ENCODE data around the gene PRDM16.

The PRDM16 gene

GRCh38 chr1:3068564-3069431 is at the start of gene PRDM16:
TSS of gene PRDM16 (plus strand) at chr1:3069203. CDS start at chr1:3069260, 57 bp downstream.
- DNase-seq (ENCODE audit: low read depth in 2 of 3, low spot score in 2 of 3): no peak

- no peak for DNase-seq (ENCODE audit: low read depth in 2 of 3, low spot score in 2 of 3)
These were observed 49.4 kb upstream of the PRDM16 start for GRCh38 chr1:3019516-3020051.

DNA sequence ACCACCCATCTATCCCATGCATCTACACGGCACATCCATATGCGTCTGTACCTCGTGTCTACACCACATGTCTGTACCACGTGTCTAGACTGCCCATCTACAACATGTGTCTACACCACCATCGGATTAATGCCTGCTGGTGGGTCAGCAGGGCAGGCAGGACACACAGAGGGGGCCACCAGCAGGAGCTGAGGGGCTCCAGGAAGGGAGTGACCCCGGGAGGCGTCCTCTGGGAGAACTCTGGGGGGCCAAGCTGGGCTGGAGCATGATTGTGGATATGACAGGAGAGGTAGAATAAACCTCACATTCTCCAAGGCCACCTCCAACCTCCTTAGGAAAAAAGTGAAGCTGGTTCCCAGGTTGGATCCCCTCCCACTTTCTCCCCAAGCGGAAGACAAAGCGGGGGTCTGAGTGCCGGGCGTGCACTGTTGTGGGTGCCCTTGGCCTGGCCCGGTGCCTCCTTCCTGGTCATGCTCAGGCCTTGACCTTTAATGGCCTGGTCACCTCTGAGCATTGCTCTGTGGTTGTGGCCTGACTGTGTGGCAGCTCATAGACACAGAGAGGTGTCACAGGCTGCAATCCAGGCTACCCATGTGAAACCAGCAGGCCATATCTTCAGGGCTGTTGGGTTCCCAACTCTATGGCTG is 48.6 kb upstream of the PRDM16 start:
- no peak for DNase-seq (ENCODE audit: low read depth in 2 of 3, low spot score in 2 of 3)

GRCh38 chr1:3021233-3021671 is 47.8 kb upstream of the PRDM16 start, which contains the start of gene ACTRT2:
TSS of gene ACTRT2 (plus strand) at chr1:3021467. CDS start at chr1:3021687, 220 bp downstream.
- no peak for DNase-seq (ENCODE audit: low read depth in 2 of 3, low spot score in 2 of 3)

DNA sequence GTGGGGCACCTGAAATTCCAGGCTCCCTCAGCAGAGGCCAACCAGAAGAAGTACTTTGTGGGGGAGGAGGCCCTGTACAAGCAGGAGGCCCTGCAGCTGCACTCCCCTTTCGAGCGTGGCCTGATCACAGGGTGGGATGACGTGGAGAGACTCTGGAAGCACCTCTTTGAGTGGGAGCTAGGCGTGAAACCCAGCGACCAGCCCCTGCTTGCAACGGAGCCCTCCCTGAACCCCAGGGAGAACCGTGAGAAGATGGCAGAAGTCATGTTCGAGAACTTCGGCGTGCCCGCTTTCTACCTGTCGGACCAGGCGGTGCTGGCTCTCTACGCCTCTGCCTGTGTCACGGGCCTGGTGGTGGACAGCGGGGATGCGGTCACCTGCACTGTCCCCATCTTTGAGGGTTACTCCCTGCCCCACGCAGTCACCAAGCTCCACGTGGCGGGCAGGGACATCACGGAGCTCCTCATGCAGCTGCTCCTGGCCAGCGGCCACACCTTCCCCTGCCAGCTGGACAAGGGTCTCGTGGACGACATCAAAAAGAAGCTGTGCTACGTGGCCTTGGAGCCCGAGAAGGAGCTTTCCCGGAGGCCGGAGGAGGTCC is 47.1 kb upstream of the PRDM16 start:
- DNase-seq (ENCODE audit: low read depth in 2 of 3, low spot score in 2 of 3): no peak

DNA sequence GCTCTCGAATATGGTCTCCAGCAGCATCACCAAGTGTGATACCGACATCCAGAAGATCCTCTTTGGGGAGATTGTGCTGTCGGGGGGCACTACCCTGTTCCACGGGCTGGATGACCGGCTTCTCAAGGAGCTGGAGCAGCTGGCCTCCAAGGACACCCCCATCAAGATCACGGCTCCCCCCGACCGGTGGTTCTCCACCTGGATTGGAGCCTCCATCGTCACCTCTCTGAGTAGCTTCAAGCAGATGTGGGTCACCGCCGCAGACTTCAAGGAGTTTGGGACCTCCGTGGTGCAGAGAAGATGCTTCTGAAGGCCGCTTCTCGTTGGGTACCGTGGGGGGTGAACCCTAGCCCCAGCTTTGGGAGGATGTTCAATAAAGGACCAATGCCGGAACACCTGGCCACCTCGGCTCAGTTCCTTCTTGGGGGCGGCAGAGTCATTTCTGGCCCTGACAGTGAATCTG is 46.5 kb upstream of the PRDM16 start:
- no peak for DNase-seq (ENCODE audit: low read depth in 2 of 3, low spot score in 2 of 3)

DNA sequence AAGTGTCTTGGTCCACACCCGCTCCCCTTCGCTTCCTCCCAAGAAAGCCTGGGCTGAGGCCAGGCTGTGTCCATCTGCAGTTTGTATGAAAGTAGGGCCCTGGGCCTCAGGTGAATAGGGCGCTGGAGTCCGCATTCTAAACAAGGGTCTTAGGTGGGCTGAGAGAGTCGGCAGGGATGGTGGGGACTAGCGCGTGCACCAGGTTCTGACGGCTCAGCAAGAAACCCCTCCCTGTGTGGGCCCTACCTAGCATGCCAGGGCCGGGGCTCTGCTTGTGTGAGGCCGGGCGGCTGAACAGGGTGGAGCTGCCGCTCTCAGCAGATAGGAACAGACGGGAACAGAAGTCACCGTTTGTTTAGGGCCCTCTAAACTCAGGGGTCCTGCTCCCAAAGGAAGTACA is 46.0 kb upstream of the PRDM16 start:
- no peak for DNase-seq (ENCODE audit: low read depth in 2 of 3, low spot score in 2 of 3)

DNA sequence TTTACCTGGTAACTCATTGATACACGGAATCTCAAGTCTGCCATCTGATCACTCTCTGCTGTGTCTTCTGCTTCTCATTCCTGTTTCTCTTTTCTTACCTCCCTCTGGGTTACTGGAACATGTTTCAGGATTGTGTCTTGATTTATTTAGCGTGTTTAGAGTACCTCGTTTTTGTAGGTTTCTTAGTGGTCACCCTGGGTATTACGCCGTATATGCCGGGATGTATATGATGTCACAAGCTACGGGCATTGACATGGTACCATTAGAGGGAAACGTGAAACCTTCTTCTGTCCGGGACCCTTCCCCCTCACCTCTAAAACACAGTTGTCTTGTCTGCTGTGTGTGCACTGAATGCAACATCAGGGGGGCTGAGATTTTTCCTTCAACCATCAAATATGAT is 45.0 kb upstream of the PRDM16 start:
- DNase-seq (ENCODE audit: low read depth in 2 of 3, low spot score in 2 of 3): no peak

- no peak for DNase-seq (ENCODE audit: low read depth in 2 of 3, low spot score in 2 of 3)
These were observed 44.4 kb upstream of the PRDM16 start for GRCh38 chr1:3024588-3024987.

GRCh38 chr1:3026124-3026523 is 42.9 kb upstream of the PRDM16 start:
- DNase-seq (ENCODE audit: low read depth in 2 of 3, low spot score in 2 of 3): no peak

DNA sequence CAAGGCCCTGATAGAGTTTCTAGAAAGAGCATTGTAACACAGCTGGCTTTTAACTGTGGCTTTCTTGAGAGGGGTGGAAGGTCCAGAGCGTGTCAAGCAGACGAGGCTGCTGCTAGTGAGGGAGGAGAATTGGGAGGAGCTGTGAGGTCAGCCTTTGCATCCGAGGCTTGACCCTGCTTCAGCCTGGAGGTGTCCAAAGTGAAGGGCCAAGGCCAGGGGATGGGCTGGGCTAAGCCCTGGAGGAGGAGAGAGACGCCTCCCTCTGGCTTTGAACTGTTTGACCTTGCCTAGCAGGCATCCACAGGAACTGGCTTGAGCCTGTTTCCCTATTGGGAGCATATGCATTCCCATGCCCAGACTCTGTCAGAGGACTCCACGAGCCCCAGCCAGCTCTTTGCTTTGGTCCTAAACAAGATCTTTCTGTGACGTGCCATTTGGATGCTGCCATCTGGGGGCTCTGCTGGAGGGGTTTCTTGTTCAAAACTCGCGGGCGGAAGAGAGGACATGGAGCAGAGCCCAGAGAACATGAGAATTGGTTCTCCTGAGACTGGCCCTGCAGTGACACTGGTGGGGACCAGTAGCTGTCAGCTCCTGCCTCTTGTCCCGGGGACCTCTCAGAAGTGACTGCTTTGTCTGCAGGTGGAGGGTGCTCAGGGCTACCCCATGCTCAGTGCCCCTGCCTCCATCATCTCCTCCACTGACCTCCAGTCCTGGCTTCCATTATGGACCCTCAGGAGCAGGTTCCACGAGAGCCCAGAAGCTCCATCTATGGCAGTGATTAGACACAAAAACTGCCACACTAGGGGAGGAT is 42.2 kb upstream of the PRDM16 start:
- no peak for DNase-seq (ENCODE audit: low read depth in 2 of 3, low spot score in 2 of 3)

- no peak for DNase-seq (ENCODE audit: low read depth in 2 of 3, low spot score in 2 of 3)
These were observed 41.2 kb upstream of the PRDM16 start for GRCh38 chr1:3027611-3028371.

DNA sequence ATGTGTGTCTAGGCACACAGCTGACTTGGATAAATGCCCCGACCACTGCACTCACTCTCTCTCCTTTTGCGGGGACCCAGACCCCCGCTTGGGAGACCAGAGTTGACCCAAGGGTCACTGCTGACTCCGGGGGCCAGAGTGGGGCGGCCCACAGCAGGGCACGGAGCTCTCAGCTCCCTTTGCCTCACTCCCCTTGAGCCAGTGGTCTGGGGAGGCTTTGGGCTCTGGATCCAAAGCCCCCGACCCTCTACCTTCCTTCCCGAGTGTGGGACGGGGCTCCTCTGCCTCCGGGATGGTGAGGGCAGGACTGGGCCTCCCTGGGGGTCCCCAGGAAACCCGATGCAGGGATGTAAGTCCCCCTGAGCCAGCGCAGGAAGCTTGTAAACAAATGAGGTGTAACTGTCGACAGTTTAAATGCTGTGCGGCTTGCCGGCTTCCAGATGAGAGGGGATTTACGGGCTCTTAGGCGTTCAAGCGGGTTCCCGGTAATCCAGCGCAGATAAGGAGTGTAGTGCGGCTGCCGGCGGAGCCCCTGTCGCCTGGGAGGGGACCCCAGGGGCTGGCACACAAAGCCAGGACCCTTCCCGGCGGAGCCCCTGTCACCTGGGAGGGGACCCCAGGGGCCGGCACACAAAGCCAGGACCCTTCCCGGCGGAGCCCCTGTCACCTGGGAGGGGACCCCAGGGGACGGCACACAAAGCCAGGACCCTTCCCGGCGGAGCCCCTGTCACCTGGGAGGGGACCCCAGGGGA is 40.3 kb upstream of the PRDM16 start:
- no peak for DNase-seq (ENCODE audit: low read depth in 2 of 3, low spot score in 2 of 3)

GRCh38 chr1:3029481-3029961 is 39.5 kb upstream of the PRDM16 start:
- DNase-seq (ENCODE audit: low read depth in 2 of 3, low spot score in 2 of 3): no peak

DNA sequence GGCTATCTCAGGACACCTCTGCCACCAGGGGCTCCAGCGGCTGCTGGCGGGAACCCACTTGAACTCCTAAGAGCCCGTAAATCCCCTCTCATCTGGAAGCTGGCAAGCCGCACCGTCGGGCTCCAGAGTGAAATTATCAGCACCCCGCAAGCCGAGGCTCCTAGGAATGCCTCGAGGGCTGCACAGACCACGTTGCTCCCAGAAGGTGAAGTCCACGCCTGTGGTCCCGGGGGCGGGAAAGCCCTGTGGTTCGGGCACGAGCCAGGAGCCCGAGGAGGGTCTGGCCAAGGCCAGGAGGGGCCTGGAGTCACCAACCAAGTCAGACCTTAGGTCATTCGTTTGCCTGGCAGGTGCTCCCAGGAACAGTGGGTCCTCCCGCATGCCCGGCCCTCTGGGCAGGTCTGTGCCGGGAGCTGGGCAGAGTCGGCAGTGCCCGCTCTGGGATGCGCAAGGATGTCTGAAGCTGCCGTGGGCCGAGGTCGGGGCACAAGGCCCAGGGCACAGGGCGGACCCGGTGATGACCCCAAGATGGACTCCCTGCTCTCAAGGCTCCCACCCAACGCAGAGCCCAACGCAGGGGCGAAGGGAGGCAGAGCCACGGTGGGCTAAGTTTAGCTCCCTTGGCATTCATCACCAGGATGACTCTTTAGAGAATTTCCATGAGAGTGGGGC is 38.9 kb upstream of the PRDM16 start:
- DNase-seq (ENCODE audit: low read depth in 2 of 3, low spot score in 2 of 3): no peak

DNA sequence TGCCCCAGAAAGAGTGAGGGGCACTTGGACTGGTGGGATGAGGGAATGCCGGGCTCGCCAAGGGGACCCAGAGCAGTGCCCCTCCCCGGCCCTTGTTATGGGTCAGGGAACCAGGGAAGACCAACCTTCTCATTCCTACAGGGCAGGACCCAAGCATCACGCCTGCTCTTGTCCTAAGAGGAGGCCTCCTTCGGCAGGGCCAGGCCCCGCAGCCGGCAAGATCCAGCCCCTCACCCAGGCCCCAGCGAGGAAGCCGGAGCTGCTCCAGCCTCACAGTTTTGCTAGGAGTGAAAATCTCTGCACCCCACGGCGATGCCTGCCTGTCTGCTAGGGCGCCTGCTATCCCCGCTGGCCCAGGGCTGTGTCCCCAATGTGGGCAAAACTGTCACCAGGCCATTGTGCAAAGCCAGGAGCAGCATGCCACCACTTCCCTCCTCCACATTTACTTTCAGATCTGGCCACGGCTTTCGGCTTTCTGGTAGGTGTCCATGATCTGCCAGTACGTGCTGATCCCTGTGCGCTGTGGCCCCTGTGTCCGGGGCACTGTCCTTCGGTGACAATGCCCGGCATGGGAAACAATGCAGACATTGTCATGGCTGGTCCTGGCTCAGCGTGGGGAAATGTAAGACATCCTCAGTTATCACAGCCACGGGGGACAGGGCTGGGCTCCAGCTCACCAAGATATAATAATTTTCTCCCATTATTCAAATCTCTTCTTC is 38.2 kb upstream of the PRDM16 start:
- no peak for DNase-seq (ENCODE audit: low read depth in 2 of 3, low spot score in 2 of 3)

DNA sequence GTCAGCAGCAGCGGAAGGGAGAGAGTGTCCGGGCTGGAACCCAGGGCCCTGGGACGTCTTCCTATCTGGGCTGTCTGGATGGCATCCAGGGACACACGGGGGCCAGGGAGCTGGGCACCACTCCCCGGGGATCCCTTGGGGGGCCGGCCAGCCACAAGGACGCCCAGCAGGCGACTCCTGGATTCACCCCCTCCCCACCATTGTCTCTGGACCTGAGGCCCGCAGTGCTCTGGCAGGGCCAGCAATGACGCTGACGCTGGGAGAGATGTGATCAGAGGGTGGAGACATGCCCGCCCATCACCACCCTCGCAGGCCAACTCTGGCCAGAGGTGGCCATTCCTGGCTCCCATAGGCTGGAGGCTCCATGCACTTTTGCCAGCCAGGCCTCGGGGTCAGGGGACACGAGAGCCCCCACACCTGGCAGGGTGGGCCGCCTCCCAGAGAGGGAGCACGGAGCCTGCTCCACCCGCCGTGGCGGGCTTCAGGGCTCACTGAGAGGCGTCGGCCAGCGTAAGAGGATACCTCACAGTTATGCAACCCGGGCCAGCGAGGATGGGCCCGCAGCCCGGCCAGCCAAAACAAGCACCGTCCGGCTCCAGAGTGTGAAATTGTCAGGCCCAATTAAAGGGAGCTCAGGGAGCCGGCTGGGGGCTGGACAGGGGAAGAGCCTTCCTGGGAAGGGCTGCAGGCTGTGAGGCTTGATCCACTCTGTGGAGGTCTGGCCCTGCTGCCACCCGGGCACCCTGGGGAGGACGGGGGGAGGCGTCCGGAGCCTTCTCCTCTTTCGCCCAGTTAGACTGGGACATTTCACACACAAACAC is 37.4 kb upstream of the PRDM16 start:
- no peak for DNase-seq (ENCODE audit: low read depth in 2 of 3, low spot score in 2 of 3)
